Testis (tissue), 3 donors: ENCODE results near the gene TMEM150B. TPM values are rescaled to one million over a fixed set of nuclear protein-coding genes. Genes with fewer than 3 reads are reported as not detected.

ENCODE experiments used
- DNase-seq: peaks from one replicate; pipeline ENCODE4 v3.0.0-alpha.2; 2019
- H3K27ac ChIP-seq, 2 donors: fragments of 200-600 bp; sonication (generic); one replicate each; pipeline ENCODE4 v1.5.1; 2019
- H3K27me3 ChIP-seq: fragments of 200-600 bp; sonication (generic); one replicate; pipeline ENCODE4 v1.5.1; 2019
- H3K36me3 ChIP-seq: fragments of 200-600 bp; sonication (generic); one replicate; pipeline ENCODE4 v1.5.1; 2017; ENCODE audit warnings: low read depth; ENCODE audit errors: missing control alignments
- H3K4me1 ChIP-seq: fragments of 200-600 bp; sonication (generic); one replicate; pipeline ENCODE4 v1.5.1; 2019
- H3K4me3 ChIP-seq, 2 donors: fragments of 200-600 bp; sonication (generic); one replicate each; pipeline ENCODE4 v1.5.1; 2017 to 2019
- H3K9me3 ChIP-seq: fragments of 200-600 bp; sonication (generic); one replicate; pipeline ENCODE4 v1.5.1; 2017
- CTCF ChIP-seq, 3 experiments: fragments of 450-650 bp in 2 of 3; fragments of 200-600 bp in 1 of 3; sonication (generic) in 1 of 3; IDR thresholded peaks; one replicate each; pipeline ENCODE4 v1.5.1; 2016 to 2019; ENCODE audit warnings: antibody characterized with exemption in 3 of 3, mild to moderate bottlenecking in 2 of 3, moderate library complexity in 1 of 3
- POLR2A ChIP-seq: fragments of 450-650 bp; IDR thresholded peaks from one replicate; pipeline ENCODE4 v1.6.1; 2017; ENCODE audit warnings: antibody characterized with exemption, mild to moderate bottlenecking, moderate library complexity
- WGBS, 2 donors: methylation state at CpG; one replicate each; pipeline ENCODE4 v1.1.5; 2018; 5-methylcytosine and 5-hydroxymethylcytosine counted together
- intact Hi-C: fragments of 100-400 bp; cut with DNase I; formaldehyde crosslinking; loops from one replicate; pipeline ENCODE4 v1.15.1; 2023; ENCODE audit warnings: low total_unique reads
- polyA plus RNA-seq: library from polyadenylated mRNA; stranded (reverse); fragments of 350-450 nt; fragmentation: Illumina TruSeq; extraction: RNeasy Lipid Tissue Mini Kit (QIAGEN cat#74804); gene quantifications from one replicate; pipeline ENCODE4 v1.2.3, GENCODE V29; 2014; ENCODE audit warnings: low read depth, low replicate concordance; ENCODE audit not compliant: insufficient read depth
- total RNA-seq, 2 donors: library from RNA; depleted of rRNA; stranded (reverse); fragments of >200 nt; gene quantifications; one replicate each; pipeline ENCODE4 v1.2.3, GENCODE V29; 2016

TMEM150B gene
- total and polyA plus RNA-seq, 3 donors from 2014 or later, result 0.98 to 2.2 TPM; not detected in 1

GRCh38 chr19:55265723-55266386, 59.3 kb downstream of the TMEM150B start:
- TF ChIP-seq POLR2A (no peak), CTCF (IDR thresholded peaks at IDR 0.05) (no peak)
- intact Hi-C loops, result no loop called here

GRCh38 chr19:55265173-55265572, 60.0 kb downstream of the TMEM150B start:
- Histone ChIP-seq H3K4me3 (no peak overlapping the region), H3K36me3 (no peaks in the 10 kb centered on the region), H3K4me1 (no peaks in the 10 kb centered on the region), H3K9me3 (no peaks in the 10 kb centered on the region), H3K27ac (no peak overlapping the region), H3K27me3 (no peaks in the 10 kb centered on the region)
- no peak for TF ChIP-seq POLR2A
- no peak for TF ChIP-seq CTCF (IDR thresholded peaks at IDR 0.05)
- DNase-seq, result no peak
- intact Hi-C loops, result no loop called here
- 91 to 93% methylated on average over 9 to 16 of the region's 16 CpGs for WGBS, 2 donors

More at GRCh38 chr19:55265723-55266386, 59.3 kb downstream of the TMEM150B start:
- H3K36me3 ChIP-seq, result no peaks in the 10 kb centered on the region
- 81 to 92% methylated on average over 5 to 12 of the region's 12 CpGs for WGBS, 2 donors
- H3K4me3 ChIP-seq, result no peak overlapping the region
- H3K27me3 ChIP-seq, result no peaks in the 10 kb centered on the region
- H3K27ac ChIP-seq, result no peak overlapping the region
- no peaks in the 10 kb centered on the region for H3K4me1 ChIP-seq
- no peak for DNase-seq
- H3K9me3 ChIP-seq, result no peaks in the 10 kb centered on the region

GRCh38 chr19:55264531-55264930, 60.6 kb downstream of the TMEM150B start:
- intact Hi-C loops, result no loop called here
- no peak for DNase-seq
- H3K36me3 ChIP-seq, result no peaks in the 10 kb centered on the region
- 71 to 82% methylated on average over 5 of the region's 5 CpGs for WGBS, 2 donors
- TF ChIP-seq POLR2A (no peak), CTCF (IDR thresholded peaks at IDR 0.05) (no peak)
- no peaks in the 10 kb centered on the region for H3K27me3 ChIP-seq
- no peak overlapping the region for H3K27ac ChIP-seq
- no peak overlapping the region for H3K4me3 ChIP-seq
- H3K9me3 ChIP-seq, result no peaks in the 10 kb centered on the region
- peaks cover 6% of the 10 kb centered on the region for H3K4me1 ChIP-seq

Other genes starting within 250 kb of the TMEM150B start
- gene EPS8L1, start 249.5 kb downstream of the TMEM150B start, total RNA-seq, result 1 to 10 TPM; 3.4 to 3.6 TPM
- gene EPS8L1, start 249.5 kb downstream of the TMEM150B start, polyA plus RNA-seq, result 13.3 TPM
- gene PPP1R12C, start 207.7 kb downstream of the TMEM150B start, total RNA-seq, result 100 to 1,000 TPM; 184 to 206 TPM
- gene PPP1R12C, start 207.7 kb downstream of the TMEM150B start, polyA plus RNA-seq, result 220 TPM
- gene TNNT1, start 176.1 kb downstream of the TMEM150B start, total RNA-seq, result 10 to 100 TPM; 13.0 to 14.5 TPM
- gene TNNT1, start 176.1 kb downstream of the TMEM150B start, polyA plus RNA-seq, result 84.0 TPM
- gene TNNI3, start 167.6 kb downstream of the TMEM150B start, total RNA-seq, result 10 to 100 TPM; 14.2 to 30.3 TPM
- gene TNNI3, start 167.6 kb downstream of the TMEM150B start, polyA plus RNA-seq, result 20.8 TPM
- gene DNAAF3, start 158.7 kb downstream of the TMEM150B start, total RNA-seq, result 100 to 1,000 TPM in 1 of 2 donors, 10 to 100 TPM in 1; 69.9 to 102 TPM
- 173 TPM for gene DNAAF3, start 158.7 kb downstream of the TMEM150B start, polyA plus RNA-seq
- gene SYT5, start 145.1 kb downstream of the TMEM150B start, total RNA-seq, result 1 to 10 TPM; 1.6 to 5.0 TPM
- gene SYT5, start 145.1 kb downstream of the TMEM150B start, polyA plus RNA-seq, result 11.7 TPM
- gene PTPRH, start 115.8 kb downstream of the TMEM150B start, total RNA-seq, result 10 to 100 TPM in 1 of 2 donors, 1 to 10 TPM in 1; 6.0 to 11.3 TPM
- 1.6 TPM for gene PTPRH, start 115.8 kb downstream of the TMEM150B start, polyA plus RNA-seq
- 10 to 100 TPM; 13.4 to 13.9 TPM for gene TMEM86B, start 96.6 kb downstream of the TMEM150B start, total RNA-seq
- gene TMEM86B, start 96.6 kb downstream of the TMEM150B start, polyA plus RNA-seq, result 12.8 TPM
- 100 to 1,000 TPM; 178 to 179 TPM for gene PPP6R1, start 66.3 kb downstream of the TMEM150B start, total RNA-seq
- 217 TPM for gene PPP6R1, start 66.3 kb downstream of the TMEM150B start, polyA plus RNA-seq
- 10 to 100 TPM; 43.5 to 48.2 TPM for gene HSPBP1, start 45.2 kb downstream of the TMEM150B start, total RNA-seq
- 42.7 TPM for gene HSPBP1, start 45.2 kb downstream of the TMEM150B start, polyA plus RNA-seq
- 10 to 100 TPM; 14.9 to 20.7 TPM for gene BRSK1, start 41.3 kb downstream of the TMEM150B start, total RNA-seq
- gene BRSK1, start 41.3 kb downstream of the TMEM150B start, polyA plus RNA-seq, result 12.8 TPM
- gene KMT5C, start 14.5 kb upstream of the TMEM150B start, total RNA-seq, result 10 to 100 TPM; 48.8 to 62.9 TPM
- gene KMT5C, start 14.5 kb upstream of the TMEM150B start, polyA plus RNA-seq, result 14.6 TPM
- gene COX6B2, start 29.4 kb upstream of the TMEM150B start, total RNA-seq, result 10 to 100 TPM; 27.9 to 47.5 TPM
- 171 TPM for gene COX6B2, start 29.4 kb upstream of the TMEM150B start, polyA plus RNA-seq
- 10 to 100 TPM; 11.3 to 28.2 TPM for gene GARIN5B, start 37.9 kb upstream of the TMEM150B start, total RNA-seq
- gene GARIN5B, start 37.9 kb upstream of the TMEM150B start, polyA plus RNA-seq, result 49.6 TPM
- 1 to 10 TPM; 2.0 to 2.1 TPM for gene IL11, start 45.1 kb upstream of the TMEM150B start, total RNA-seq
- 1.2 TPM for gene IL11, start 45.1 kb upstream of the TMEM150B start, polyA plus RNA-seq
- 10 to 100 TPM; 12.9 to 19.2 TPM for gene TMEM190, start 51.5 kb upstream of the TMEM150B start, total RNA-seq
- gene TMEM190, start 51.5 kb upstream of the TMEM150B start, polyA plus RNA-seq, result 35.4 TPM
- gene TMEM238, start 59.0 kb upstream of the TMEM150B start, total RNA-seq, result 1 to 10 TPM; 1.7 to 6.4 TPM
- gene TMEM238, start 59.0 kb upstream of the TMEM150B start, polyA plus RNA-seq, result 0.91 TPM
- 100 to 1,000 TPM; 284 to 624 TPM for gene RPL28, start 60.6 kb upstream of the TMEM150B start, total RNA-seq
- 1,024 TPM for gene RPL28, start 60.6 kb upstream of the TMEM150B start, polyA plus RNA-seq
- 100 to 1,000 TPM; 150 to 188 TPM for gene UBE2S, start 82.4 kb upstream of the TMEM150B start, total RNA-seq
- gene UBE2S, start 82.4 kb upstream of the TMEM150B start, polyA plus RNA-seq, result 272 TPM
- 1 to 10 TPM in 1 of 2 donors, under 1 TPM in 1; 0.43 to 1.0 TPM for gene SHISA7, start 118.0 kb upstream of the TMEM150B start, total RNA-seq
- gene SHISA7, start 118.0 kb upstream of the TMEM150B start, polyA plus RNA-seq, result 0.45 TPM
- gene ISOC2, start 136.3 kb upstream of the TMEM150B start, total RNA-seq, result 10 to 100 TPM; 79.1 to 98.5 TPM
- gene ISOC2, start 136.3 kb upstream of the TMEM150B start, polyA plus RNA-seq, result 107 TPM
- gene C19orf85, start 139.4 kb upstream of the TMEM150B start, total RNA-seq, result not detected
- not detected for gene C19orf85, start 139.4 kb upstream of the TMEM150B start, polyA plus RNA-seq
- gene ZNF628, start 151.3 kb upstream of the TMEM150B start, total RNA-seq, result 10 to 100 TPM; 31.3 to 53.7 TPM
- 33.8 TPM for gene ZNF628, start 151.3 kb upstream of the TMEM150B start, polyA plus RNA-seq
- gene NAT14, start 159.8 kb upstream of the TMEM150B start, total RNA-seq, result 10 to 100 TPM; 12.0 to 16.0 TPM
- gene NAT14, start 159.8 kb upstream of the TMEM150B start, polyA plus RNA-seq, result 17.3 TPM
- gene SSC5D, start 163.1 kb upstream of the TMEM150B start, total RNA-seq, result 1 to 10 TPM; 6.4 to 6.9 TPM
- gene SSC5D, start 163.1 kb upstream of the TMEM150B start, polyA plus RNA-seq, result 10.7 TPM
- under 1 TPM; 0.87 to 0.99 TPM for gene SBK2, start 211.8 kb upstream of the TMEM150B start, total RNA-seq
- 1.3 TPM for gene SBK2, start 211.8 kb upstream of the TMEM150B start, polyA plus RNA-seq
- under 1 TPM; 0.39 to 0.81 TPM for gene SBK3, start 220.2 kb upstream of the TMEM150B start, total RNA-seq
- 0.34 TPM for gene SBK3, start 220.2 kb upstream of the TMEM150B start, polyA plus RNA-seq